Activated CD4-positive, alpha-beta T cell treated with anti-CD3 and anti-CD28 coated beads for 1 hour (primary cell): ENCODE measurements around the gene HOATZ.

Source experiments
- DNase-seq: peaks from one replicate; pipeline ENCODE4 v3.0.0-alpha.2; 2020

HOATZ gene

GRCh38 chr11:111514216-111515031, at the start of gene HOATZ:
Gene HOATZ (plus strand): TSS chr11:111514778. CDS start chr11:111514785, 7 bp downstream.
- no peak for DNase-seq

- DNase-seq, result no peak
Observed at GRCh38 chr11:111465400-111465799, 49.2 kb upstream of the HOATZ start.

DNA sequence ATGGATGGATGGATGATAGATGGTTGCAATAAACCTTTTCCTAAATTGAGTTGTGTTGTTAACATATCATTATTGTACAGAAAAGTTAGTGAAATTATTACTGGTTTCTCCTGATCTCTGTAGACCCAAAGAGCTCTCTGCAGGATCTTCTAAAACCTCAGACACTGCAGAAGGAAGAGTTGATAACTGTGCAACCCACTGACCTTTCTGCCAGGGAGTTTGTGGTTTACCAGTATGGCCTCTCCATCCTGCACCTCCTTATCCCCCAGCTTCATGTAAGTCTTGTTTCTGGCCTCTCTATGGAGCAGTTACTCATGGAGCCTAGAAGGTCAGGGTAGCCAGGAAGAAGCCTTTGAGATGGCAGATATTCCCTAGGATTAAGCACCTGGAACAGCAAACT, 48.0 kb upstream of the HOATZ start:
- DNase-seq, result no peak

DNA sequence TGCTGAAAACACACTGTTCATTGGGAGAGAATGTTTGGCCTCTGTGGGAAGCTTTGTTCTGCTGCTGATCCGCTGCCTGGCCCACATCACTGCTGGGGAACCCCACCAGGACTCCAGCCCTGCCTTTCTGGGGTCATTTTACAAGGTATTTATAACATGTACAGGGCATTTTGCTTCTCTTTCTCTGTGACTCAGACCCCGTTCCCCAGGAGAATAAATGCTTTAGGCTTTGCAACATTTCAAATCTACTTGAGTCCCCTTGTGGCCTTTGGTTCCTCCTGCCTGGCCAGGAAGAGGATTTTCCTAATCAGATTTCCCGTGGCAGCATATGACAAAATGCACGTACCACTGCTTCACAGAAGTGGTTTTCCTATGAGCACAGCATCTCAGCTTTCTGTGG, 45.4 kb upstream of the HOATZ start:
- no peak for DNase-seq

DNA sequence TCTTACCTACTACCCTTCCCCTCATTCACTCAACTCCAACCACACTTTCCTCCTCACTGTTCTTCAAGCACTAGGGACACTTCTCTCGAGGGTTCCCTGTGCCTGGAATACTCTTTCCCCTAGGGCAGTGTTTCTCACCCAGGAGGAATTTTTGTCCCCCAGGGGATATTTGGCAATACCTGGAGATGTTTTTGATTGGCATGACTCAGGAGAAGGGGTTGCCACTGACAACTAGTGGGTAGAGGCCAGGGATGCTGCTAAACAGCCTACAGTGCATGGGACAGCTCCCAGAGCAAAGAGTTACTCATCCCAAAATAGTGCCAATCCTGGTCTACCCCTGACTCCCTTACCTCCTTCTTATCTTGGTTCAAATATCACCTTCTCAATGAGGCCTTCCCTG, 42.4 kb upstream of the HOATZ start:
- no peak for DNase-seq

DNA sequence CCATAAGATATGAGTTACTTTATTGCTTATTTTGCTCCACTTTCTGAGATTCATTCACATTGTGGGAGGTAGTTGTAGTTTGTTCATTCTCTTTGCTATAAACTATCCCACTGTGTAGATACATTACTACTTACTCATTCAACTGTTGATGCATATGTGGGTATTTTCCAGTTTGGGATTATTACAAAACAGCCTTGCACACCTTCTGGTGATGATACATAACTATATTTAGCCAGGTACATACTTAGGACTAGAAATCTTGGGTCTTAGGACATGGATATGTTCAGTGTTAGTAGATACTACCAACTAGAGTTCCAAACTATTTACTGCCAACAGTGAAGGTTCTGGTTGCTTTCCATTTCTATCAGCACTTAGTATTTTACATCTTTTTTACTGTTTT, 40.1 kb upstream of the HOATZ start:
- no peak for DNase-seq

DNA sequence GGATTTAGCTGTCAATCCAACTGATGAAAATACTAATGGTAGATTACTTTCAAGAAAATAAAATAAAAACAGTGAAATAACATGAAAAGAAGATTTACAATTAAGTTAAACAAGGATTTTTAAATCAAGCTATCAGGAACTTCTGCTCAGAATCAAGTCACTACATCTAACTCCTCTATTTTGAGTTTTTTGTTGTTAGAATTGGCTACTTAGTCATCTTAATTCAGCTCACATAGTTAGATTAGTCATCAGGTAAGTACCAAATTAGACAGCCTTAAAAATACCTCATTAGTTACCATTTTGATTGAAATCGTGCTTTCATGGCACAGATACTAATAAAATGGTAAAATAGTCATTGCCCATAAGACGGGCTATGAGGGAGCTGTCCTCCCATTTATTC, 38.2 kb upstream of the HOATZ start:
- DNase-seq, result no peak

DNA sequence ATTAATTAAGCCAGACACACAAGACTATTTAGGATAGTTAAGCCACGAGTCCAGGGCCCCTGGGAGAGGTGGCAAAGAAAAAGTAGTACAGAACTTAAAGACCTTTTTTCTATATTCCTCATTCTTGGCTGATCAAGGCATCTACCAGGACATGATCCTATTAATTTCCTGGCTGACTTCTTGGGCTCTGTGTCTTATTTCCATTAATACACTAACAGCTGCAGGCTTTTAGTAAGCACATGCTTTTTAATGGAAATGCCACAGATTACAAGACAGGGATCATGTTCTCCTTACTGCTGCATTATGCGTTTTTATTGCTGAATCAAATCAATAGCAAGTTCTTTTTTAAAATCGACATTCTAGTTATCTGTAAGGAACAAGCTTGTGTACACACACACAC, 37.6 kb upstream of the HOATZ start:
- no peak for DNase-seq

GRCh38 chr11:111477898-111478297, 36.7 kb upstream of the HOATZ start:
- DNase-seq, result no peak

GRCh38 chr11:111479666-111480065, 34.9 kb upstream of the HOATZ start:
- no peak for DNase-seq

GRCh38 chr11:111483431-111483830, 31.1 kb upstream of the HOATZ start:
- DNase-seq, result no peak

- no peak for DNase-seq
Observed at GRCh38 chr11:111490496-111490895, 24.1 kb upstream of the HOATZ start.

- no peak for DNase-seq
Observed at GRCh38 chr11:111494040-111494439, 20.5 kb upstream of the HOATZ start.

GRCh38 chr11:111499483-111499882, 15.1 kb upstream of the HOATZ start:
- no peak for DNase-seq

DNA sequence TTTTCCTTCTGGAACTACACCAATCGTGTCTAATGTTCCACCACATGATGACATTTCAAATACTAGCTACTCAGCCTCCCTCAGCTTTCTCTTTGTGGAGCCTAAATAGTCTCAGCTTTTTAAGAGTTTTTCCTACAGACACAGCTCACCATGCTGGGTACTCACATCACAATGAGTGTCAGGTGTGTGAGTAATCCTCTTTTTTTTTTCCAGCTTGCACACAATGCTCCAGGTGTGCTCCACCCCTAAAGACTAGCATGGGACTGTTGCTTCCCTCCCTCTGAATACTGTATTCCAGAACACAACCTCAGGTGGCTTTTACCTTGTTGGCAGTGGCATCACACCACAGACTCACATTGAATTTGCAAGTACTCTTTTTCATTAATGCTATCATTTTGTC, 14.1 kb upstream of the HOATZ start:
- no peak for DNase-seq

- no peak for DNase-seq
Observed at GRCh38 chr11:111502611-111503010, 12.0 kb upstream of the HOATZ start.

GRCh38 chr11:111510311-111510710, 4.3 kb upstream of the HOATZ start:
- DNase-seq, result no peak

DNA sequence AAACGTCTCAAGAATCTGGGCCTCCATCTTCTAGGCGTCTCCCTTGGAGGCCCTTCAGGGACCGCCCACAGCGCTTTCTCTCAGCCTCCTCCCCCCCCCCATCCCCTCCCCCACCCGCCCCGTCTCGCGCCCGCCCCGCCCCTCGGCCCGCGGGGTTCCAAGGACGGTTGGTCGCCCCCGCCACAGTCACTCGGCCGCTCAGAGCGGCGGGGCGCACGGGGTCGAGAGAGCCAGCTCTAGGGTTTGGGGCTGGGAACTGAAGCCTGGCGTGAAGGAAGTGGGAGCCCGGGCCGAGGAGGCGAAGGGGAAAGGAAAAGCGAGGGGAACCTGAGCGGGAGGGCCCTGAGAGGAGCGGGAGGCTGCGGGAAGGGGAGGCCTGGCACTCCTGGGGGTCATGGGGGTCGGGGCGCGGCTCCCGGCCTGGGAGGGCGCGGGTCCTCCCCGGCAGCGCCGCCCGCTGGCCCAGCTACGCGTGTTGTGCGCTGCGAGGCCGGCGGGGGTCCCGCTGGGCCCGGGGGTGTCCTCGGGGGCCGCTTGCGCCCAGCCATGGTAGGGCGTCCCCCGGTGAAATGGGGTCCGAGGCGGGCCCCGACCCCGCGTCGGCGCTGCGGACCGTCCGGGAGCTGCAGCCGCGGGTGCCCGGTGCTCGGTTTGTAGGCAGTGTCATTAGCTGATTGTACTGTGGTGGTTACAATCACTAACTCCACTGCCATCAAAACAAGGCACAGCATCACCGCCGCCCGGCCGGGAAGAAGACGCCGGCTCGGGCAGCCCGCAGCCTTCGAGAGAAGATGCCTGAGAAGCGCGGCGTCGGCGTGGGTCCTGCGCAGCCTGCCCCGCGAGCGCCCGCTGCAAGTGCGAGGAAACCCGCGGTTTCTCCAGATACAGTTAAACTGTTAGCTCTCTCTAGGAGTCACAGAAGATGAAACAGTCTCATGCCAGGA, 2.0 kb upstream of the HOATZ start, which contains the start of gene BTG4:
Gene BTG4 (minus strand): TSS at position 91 of the 944 bp plus-strand sequence. CDS start 13,610 bp downstream, outside the sequence.
- DNase-seq, result no peak

GRCh38 chr11:111513240-111513605, 1.4 kb upstream of the HOATZ start:
- DNase-seq, result no peak

DNA sequence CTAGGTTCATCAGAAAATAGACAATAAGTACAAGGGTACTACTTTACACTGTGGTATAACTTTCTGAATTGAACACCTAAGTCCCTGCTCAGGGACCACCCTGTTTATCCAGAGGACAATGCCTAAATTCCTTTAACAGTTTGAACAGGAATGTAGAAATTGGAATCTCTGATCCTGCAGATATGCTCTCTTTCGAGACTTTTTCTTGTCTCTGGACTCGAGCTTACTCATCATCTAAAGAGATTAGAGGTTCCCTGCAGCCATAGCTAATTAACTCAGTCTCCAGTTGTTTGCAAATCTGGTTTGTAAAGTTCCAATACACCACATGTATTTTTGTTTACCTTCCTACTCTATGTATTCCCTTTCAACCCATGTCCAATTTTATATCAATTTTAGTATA, 1.0 kb downstream of the HOATZ start:
- DNase-seq, result no peak

DNA sequence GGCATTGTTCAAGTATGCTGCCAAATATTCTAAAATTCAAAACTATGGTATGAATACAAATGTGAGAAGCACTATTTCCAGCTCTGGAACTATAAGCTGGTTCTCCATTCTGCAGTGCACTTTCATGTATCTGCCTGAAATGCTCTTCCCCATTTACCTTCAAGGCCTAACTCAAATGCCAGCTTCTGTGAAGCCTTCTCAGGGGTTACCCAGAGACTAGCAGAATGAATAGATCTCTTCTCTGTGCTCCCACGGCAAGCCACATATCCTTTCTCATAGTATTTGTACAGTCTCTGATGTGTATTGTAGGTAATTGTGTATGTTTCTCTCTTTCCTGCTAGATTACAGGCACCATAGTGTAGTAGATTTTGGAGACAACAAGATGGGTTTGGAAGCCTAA, 4.1 kb downstream of the HOATZ start:
- DNase-seq, result no peak

GRCh38 chr11:111520560-111520959, 6.0 kb downstream of the HOATZ start:
- DNase-seq, result no peak

DNA sequence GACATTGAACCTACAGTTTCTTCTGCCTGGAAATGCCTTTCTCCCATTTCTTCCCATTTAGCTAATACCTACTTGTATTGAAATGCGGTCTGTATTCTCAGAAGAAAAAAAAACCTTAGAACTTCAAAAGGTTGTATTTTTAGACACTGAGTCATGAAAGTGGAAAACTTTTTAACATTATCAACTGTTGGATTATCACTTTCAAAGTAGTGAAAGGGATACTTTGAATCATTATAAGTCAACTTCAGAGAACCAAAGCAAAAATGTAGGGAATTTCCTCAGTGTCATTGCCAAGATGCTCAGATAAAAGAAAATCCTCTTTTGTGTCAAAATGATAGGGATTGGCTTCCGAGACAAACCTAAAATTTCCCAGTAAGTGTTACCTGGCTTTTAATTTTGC, 6.6 kb downstream of the HOATZ start:
- no peak for DNase-seq

GRCh38 chr11:111522426-111522825, 7.8 kb downstream of the HOATZ start:
- DNase-seq, result no peak
